Upper lobe of right lung (tissue), 1 donor: ENCODE data around the gene RXRA. TPM values are rescaled to one million over a fixed set of nuclear protein-coding genes. Genes with fewer than 3 reads are reported as not detected.

Source experiments
- ATAC-seq: fragments of 200-7000 bp; cut with Tn5 transposase; one replicate; pipeline ENCODE4 v1.9.1; 2020; ENCODE audit warnings: mild to moderate bottlenecking, moderate library complexity
- DNase-seq: peaks from one replicate; pipeline ENCODE4 v3.0.0-alpha.2; 2020
- H3K27ac ChIP-seq: fragments of 200-600 bp; one replicate; pipeline ENCODE4 v1.8.0; 2022
- H3K27me3 ChIP-seq: fragments of 200-600 bp; one replicate; pipeline ENCODE4 v1.8.0; 2022; ENCODE audit warnings: mild to moderate bottlenecking
- H3K36me3 ChIP-seq: fragments of 200-600 bp; one replicate; pipeline ENCODE4 v1.8.0; 2022
- H3K4me1 ChIP-seq: fragments of 200-600 bp; one replicate; pipeline ENCODE4 v1.8.0; 2022
- H3K4me3 ChIP-seq: fragments of 200-600 bp; one replicate; pipeline ENCODE4 v1.8.0; 2022; ENCODE audit warnings: mild to moderate bottlenecking
- H3K9me3 ChIP-seq: fragments of 200-600 bp; one replicate; pipeline ENCODE4 v1.8.0; 2022
- intact Hi-C: fragments of 100-400 bp; cut with DNase I; formaldehyde crosslinking; loops from one replicate; pipeline ENCODE4 v1.11.0; 2022
- total RNA-seq: library from RNA; stranded (reverse); fragmentation: NEBNext Ultra II Directional; extraction: Animal tissue kit (Norgen Biotek cat#: 25700); gene quantifications from one replicate; pipeline ENCODE4 v1.2.1, GENCODE V29; 2021
- TF ChIP-seq, protein P1 (sequence below): fragments of 200-600 bp; IDR thresholded peaks from one replicate; pipeline ENCODE4 v1.8.0; 2022; ENCODE audit warnings: antibody characterized with exemption
- donor health status: DM: no; HTN: yes; CAD: no; lungs with severe emphysema.

RXRA gene
- total RNA-seq, 1 donor from 2014 or later, result 80.6 TPM

DNA sequence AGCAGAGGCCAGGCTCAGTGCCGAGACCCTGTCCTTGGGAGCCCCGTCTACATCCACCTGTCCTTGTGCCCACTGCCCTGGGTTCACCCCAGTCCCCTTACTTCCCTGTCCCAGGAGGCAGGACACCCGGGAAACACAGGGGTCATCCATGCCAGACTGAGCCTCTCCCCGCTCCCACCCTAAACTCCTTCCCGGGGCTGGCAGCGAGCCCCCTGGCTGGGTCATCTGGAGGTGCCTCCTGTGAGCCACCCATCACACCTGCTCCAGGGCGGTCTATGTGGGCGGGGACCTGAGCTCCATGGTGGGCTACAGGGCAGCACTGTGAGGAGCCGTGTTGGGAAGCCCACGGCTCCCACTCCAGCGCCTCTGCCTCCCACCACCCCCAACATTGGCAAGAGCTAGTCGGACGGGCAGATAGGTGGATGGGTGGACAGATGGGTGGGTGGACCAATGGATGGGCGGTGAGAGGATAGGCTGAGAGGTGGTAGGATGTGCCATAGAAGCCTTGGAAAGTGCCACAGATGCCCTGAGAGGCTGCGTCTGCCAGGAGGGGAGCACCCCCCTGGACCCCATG, 42.5 kb upstream of the RXRA start:
- DNase-seq, result no peak

GRCh38 chr9:134284273-134284672, 42.0 kb upstream of the RXRA start:
- H3K27ac ChIP-seq, result no peak overlapping the region
- no peak overlapping the region for H3K4me3 ChIP-seq
- DNase-seq (no peak), ATAC-seq (no peak)
- no peaks in the 10 kb centered on the region for H3K9me3 ChIP-seq
- H3K36me3 ChIP-seq, result no peaks in the 10 kb centered on the region
- peaks cover 7% of the 10 kb centered on the region for H3K4me1 ChIP-seq
- intact Hi-C loops, result no loop called here
- H3K27me3 ChIP-seq, result no peaks in the 10 kb centered on the region
- TF ChIP-seq, protein P1, sequence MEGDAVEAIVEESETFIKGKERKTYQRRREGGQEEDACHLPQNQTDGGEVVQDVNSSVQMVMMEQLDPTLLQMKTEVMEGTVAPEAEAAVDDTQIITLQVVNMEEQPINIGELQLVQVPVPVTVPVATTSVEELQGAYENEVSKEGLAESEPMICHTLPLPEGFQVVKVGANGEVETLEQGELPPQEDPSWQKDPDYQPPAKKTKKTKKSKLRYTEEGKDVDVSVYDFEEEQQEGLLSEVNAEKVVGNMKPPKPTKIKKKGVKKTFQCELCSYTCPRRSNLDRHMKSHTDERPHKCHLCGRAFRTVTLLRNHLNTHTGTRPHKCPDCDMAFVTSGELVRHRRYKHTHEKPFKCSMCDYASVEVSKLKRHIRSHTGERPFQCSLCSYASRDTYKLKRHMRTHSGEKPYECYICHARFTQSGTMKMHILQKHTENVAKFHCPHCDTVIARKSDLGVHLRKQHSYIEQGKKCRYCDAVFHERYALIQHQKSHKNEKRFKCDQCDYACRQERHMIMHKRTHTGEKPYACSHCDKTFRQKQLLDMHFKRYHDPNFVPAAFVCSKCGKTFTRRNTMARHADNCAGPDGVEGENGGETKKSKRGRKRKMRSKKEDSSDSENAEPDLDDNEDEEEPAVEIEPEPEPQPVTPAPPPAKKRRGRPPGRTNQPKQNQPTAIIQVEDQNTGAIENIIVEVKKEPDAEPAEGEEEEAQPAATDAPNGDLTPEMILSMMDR, result no peak

More for the DNA sequence above, 42.5 kb upstream of the RXRA start:
- intact Hi-C loops, result no loop called here
- TF ChIP-seq, protein P1, result no peak
- Histone ChIP-seq H3K4me1 (peaks cover 7% of the 10 kb centered on the region), H3K36me3 (no peaks in the 10 kb centered on the region), H3K27ac (no peak overlapping the region), H3K9me3 (no peaks in the 10 kb centered on the region), H3K27me3 (no peaks in the 10 kb centered on the region), H3K4me3 (no peak overlapping the region)
- ATAC-seq, result no peak

DNA sequence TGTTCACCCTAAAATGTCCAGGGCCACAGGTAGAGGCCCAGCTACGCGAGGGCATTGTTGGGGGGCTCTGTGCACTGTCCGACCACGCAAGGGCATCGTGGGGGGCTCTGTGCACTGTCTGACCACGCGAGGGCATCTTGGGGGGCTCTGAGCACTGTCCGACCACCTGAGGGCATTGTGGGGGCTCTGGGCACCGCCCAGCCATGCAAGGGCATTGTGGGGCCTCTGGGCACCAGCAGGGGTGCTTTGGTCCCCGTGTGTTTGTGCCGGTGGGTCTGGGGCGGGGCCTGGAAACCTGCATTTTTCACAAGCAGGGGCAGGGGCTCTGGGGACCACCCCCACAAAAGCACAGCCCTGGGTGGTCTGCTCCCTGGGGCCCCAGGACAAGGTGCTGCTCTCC, 41.5 kb upstream of the RXRA start:
- TF ChIP-seq, protein P1, result no peak
- Histone ChIP-seq H3K36me3 (no peaks in the 10 kb centered on the region), H3K9me3 (no peaks in the 10 kb centered on the region), H3K4me1 (peaks cover 7% of the 10 kb centered on the region), H3K4me3 (no peak overlapping the region), H3K27ac (no peak overlapping the region), H3K27me3 (no peaks in the 10 kb centered on the region)
- no peak for ATAC-seq
- intact Hi-C loops, result no loop called here
- DNase-seq, result no peak

GRCh38 chr9:134285215-134285845, 40.9 kb upstream of the RXRA start:
- Histone ChIP-seq H3K27me3 (no peaks in the 10 kb centered on the region), H3K9me3 (no peaks in the 10 kb centered on the region), H3K36me3 (no peaks in the 10 kb centered on the region), H3K4me1 (peaks cover 7% of the 10 kb centered on the region), H3K4me3 (no peak overlapping the region), H3K27ac (no peak overlapping the region)
- TF ChIP-seq, protein P1, result no peak
- intact Hi-C loops, result no loop called here
- ATAC-seq (no peak), DNase-seq (no peak)

GRCh38 chr9:134286471-134287245, 39.6 kb upstream of the RXRA start:
- ATAC-seq (no peak), DNase-seq (no peak)
- TF ChIP-seq, protein P1, result no peak
- intact Hi-C loops, result no loop called here
- no peaks in the 10 kb centered on the region for H3K27me3 ChIP-seq
- peaks cover 7% of the 10 kb centered on the region for H3K4me1 ChIP-seq
- H3K4me3 ChIP-seq, result no peak overlapping the region
- H3K9me3 ChIP-seq, result no peaks in the 10 kb centered on the region
- H3K27ac ChIP-seq, result no peak overlapping the region
- H3K36me3 ChIP-seq, result no peaks in the 10 kb centered on the region
